Stimulated activated CD8-positive, alpha-beta memory T cell treated with anti-CD3 and anti-CD28 coated beads, Interleukin-2, amount 100 ng/mL, for 1 hour (primary cell): Measurements from ENCODE around the gene SRC.

Experiments
- DNase-seq, 2 donors: peaks; one replicate each; pipeline ENCODE4 v3.0.0-alpha.2; 2020; ENCODE audit warnings: low read depth in 2 of 2

Gene SRC

DNA sequence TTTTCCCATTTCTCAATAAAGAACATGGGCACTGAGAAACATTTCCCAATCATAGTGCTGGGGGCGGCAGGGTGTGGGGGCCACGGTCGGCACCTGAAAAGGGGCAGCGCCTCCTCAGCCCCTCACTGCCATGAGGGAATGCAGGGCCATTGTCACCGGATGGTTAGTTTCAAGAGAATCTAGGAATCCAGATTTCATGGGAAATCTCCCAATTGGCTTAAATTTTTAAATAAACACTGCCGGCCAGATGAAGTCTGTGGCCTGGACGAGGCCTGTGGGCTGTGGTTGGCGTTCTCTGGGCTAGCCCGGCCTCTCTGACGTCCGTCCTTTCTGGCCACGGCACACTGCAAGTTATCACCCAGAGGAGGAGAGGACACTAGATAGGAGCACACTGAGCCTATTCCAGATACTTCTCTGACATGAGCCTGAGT is 30.9 kb upstream of the SRC start:
- no peak for DNase-seq

DNA sequence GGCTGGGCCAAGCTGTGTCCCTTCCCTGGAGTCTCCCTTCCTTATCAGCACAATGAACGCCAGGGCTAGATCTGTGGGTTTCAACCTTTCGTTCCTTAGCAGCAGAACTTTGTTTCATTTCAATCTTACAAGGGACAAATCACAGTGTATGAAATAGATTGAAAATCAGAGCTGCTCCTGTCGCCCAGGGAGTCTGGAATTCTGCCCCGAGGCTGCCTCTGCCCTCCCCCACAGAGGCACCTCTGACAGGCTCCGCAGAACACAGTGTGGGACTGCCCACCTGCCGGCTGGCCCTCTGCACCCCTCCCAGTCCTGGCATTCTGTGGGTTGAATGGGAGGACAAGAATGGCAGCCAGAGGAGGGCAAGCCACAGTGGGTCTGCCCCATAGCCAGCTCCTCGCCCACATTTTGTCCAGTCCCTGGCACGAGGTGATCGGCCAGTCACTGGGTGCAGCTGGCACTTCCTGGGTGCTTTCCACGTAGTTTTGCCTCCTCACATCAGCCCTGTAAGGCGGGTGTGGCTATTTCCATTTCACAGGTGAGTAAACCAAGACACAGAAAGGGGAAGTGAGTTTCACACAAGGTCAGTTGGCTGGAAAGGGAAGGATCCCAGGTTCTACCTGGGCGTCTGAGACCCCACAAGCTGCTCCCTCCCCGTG is 30.4 kb upstream of the SRC start:
- no peak for DNase-seq

GRCh38 chr20:37316116-37316774 is 29.7 kb upstream of the SRC start:
- no peak for DNase-seq

DNA sequence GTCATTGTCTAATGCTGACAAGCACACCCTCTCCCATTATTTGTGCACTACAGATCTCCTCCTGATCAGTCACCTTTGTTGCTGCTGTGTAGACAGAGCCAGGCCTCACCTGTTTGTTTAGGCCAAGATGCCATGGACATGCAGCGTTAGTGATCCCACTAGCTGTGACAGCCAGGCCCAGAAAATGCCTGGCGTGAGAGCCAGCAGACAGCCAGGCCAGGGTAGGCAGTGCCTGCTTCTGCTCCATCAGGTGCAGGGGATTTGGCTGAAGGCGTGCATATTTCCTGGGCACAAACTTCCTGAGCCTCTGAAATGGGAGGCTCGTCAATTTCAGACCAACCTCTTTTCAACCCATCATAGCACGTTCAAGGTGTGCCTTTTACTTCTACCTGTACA is 29.2 kb upstream of the SRC start:
- no peak for DNase-seq

DNA sequence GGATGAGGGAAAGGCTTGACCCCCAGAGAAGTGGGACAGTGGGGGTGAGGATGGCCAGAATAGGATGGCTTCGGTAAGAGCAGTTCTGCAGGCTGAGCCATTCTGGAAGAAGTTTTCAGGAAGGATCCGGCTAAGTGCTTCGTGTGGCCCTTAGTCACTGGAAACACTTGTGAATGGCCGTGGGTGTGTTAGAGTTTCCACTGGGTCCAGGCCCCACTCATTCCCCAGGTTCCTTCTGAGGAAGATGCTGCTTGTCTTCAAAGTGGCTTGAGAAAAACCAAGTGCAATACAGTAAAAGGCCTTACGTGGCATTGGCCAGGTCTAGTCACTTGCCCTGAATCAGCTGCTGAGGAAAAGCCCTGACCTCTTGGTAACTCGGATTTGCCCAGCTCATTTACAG is 28.6 kb upstream of the SRC start:
- no peak for DNase-seq

GRCh38 chr20:37317994-37318640 is 27.8 kb upstream of the SRC start:
- no peak for DNase-seq

DNA sequence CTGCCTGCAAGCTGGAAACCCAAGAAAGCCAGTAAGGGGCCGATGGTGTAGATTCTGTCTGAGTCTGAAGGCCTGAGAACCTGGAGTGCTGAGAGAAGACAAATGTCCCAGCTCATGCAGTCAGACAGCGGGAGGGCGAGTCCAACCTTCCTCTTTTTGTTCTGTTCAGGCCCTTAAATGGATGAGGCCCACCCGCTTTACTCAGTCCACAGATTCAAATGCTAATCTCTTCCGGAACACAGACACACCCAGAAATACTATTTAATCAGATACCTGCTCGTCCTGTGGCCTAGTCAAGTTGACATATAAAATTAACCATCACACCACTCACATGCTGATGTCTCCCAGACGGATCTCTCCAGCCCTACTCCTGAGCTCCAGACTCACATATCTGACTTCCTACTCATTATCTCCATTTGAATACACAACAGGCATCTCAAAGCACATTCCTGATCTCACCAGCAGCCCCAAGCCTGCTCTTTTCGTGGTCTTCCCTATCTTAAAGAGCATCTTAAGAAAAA is 26.7 kb upstream of the SRC start:
- no peak for DNase-seq

DNA sequence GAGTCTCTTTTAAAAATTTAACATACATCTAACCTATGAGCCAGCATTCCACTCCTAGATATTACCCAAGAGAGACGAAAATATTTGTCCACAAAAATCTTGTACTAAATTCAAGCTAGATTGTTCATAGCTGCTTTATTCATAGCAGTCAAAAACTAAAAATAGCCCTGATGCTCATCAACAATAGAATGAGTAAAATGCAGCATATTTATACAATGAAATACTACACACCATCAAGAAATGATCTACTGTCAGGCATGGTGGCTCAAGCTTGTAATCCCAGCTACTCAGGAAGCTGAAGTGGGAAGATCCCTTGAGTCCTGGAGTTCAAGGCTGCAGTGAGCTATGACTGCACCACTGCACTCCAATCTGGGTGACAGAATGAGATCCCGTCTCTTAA is 22.0 kb upstream of the SRC start:
- no peak for DNase-seq

DNA sequence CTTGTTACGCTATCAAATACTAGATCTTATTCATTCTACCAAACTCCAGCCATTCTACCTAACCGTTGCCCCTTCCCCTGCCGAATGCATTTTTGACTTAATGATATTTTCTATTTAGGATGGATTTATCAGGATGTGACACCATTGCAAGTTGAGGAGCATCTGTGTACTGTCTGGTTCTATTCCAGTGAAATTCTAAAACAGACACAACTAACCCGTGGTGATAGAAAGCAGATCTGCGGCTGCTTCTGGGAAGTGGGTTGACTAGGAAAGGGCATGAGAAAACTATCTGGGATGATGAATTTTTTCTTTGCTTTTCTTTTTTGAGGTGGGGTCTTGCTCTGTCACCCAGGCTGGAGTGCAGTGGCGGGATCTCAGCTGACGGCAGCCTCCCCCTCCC is 20.7 kb upstream of the SRC start:
- no peak for DNase-seq

GRCh38 chr20:37326666-37327065 is 19.3 kb upstream of the SRC start:
- no peak for DNase-seq

DNA sequence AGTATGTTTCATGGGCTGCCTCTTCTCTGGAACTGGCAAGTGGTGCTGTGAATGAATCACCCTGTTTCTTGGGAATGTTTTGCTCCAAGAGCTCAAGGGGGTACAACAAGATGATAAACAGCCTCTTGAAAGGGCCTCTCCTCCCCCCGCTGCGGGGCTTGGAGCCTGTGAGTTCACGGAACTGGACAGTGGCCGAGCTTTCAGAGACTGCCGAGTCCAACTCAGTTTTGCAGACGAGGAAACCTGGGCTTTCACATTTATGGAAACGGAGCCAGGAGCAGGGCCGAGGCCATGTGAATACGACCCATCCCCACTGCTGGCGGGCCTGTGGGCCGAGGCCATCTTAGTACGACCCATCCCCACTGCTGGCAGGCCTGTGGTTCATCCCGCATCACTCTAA is 18.2 kb upstream of the SRC start:
- no peak for DNase-seq

DNA sequence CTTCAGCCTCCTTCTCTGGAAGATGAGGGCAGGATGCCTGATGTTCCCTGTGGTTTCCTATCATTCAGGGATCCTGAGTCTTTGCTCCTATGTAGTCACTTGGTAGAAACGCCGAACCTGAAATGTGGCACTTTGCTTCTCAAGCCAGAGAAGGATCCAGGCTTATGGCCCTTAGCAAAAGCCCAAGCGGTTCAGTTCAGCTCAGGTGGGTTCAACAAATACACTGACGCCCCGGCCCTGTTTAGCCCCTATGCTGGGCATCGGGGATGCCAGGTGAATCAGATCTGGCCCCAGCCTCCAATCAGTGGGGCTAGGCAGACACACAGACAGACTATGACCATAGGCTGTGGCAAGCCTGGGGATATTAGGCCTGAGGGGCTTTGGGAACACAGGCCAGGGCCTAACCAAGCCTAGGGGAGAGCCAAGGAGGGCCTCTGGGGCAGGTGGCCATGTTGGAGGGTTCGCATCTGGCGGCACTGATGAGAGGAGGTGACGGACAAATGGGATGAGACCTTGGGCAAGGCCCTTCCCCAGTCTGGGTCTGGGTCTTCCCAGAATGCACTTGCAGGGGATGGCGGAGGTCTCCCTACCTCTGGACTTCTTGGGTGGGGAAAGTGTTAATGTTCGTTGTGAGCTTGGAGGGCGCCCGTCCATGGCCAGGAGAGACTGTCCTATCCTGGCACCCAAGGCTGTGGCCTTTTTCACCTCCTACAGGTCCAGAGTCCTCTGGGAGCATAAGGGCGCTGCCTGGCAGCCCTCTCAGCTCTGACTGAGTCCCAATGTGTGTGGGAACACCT is 17.6 kb upstream of the SRC start:
- DNase-seq = no peak

GRCh38 chr20:37329481-37330165 is 16.3 kb upstream of the SRC start:
- DNase-seq = no peak

GRCh38 chr20:37330316-37330715 is 15.6 kb upstream of the SRC start:
- DNase-seq = no peak

- DNase-seq = no peak
Observed at GRCh38 chr20:37331060-37331857, 14.7 kb upstream of the SRC start.

GRCh38 chr20:37333130-37333847 is 12.7 kb upstream of the SRC start:
- no peak for DNase-seq

- DNase-seq = no peak
Observed at GRCh38 chr20:37333848-37334318, 12.1 kb upstream of the SRC start.

- no peak for DNase-seq
Observed at GRCh38 chr20:37334450-37334849, 11.5 kb upstream of the SRC start.

DNA sequence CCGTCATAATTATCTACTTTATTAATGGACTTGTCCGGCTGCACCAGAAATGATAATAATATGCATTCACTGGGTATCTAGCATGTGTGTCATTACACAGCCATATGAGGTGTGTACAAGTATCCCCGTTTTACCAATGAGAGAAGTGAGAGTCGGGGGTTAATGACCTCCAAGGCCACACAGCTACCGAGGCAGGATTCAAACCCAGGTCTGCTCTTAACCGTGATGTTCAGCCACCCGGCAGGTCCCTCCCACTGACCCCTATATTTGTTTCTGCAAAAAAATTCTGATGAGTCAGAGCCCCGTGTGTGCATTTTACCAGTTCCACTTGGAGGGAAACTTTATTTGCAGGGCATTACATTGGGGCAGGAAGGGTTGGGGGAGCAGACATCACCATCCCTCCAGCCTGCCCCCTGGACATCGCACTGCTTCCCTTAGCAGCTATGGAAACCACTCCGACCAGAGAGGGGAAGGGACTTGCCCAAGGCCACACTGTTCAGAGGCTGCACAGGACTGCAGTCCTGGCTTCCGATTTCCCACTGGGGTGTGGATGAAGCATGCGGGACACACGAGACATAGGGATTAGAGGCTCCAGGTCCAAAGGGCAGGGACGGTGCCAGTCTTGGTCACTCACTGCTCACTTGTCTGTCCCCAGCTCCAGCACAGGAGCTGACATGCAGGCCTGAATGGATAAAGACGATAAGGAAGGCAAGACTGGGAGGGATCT is 10.1 kb upstream of the SRC start:
- DNase-seq = no peak
